ENCODE results near the gene UBL7. TPM values are rescaled to one million over a fixed set of nuclear protein-coding genes. Genes with fewer than 3 reads are reported as not detected.

Gene UBL7
- total RNA-seq, 1 experiment from 2014 or later = 71.9 TPM

DNA sequence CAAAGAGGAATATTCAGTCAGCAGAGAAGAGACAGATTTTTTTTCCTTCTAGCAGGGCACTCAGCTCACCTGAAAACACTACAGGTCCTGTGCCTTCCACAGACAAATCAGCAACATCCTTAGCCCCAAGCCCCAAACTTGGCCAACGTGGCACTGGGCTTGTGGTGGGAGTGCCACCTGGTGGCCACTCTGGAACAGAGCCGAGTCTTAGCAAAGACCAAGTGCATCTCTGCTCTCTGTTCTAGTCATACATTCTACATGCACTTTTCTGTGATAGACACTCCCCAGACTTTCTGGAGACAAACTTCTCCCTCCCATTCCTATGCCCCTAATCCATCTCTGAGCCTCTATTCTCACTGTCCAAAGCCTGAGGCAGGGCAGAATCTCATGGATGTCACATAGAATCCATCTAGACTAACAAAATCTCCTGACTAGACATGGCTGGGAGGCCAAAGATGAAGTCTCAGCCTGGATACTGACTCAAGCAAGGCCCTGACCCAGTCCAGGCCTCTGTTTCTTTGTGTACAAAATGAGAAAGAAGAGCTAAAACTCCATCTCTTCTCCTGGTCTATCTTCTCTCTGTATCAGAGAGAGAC is 22.1 kb downstream of the UBL7 start:
- Histone ChIP-seq H3K27ac (no peak overlapping the region), H3K36me3 (no peaks in the 10 kb centered on the region)

DNA sequence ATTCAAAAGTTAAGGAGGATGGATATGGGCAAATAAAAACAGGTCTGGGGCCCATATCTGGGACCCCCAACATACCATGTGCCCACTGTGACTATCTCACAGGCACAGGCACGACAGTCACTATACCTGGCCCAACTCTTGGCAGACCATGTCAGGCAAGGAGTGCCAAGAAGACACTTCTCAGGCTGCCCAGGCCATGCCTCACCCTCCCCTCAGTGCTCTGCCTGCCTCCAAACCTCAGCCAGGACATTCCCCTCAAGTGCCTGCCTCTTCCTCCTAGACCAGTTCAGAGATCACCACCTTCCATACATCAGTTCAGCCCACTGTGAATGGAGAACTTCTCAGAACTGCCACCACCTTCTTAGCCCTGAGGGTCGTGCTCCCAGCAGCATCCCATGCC is 22.8 kb downstream of the UBL7 start:
- no peak for DNase-seq
- H3K4me1 ChIP-seq = peaks cover 20% of the 10 kb centered on the region
- no peaks in the 10 kb centered on the region for H3K36me3 ChIP-seq
- no peak overlapping the region for H3K27ac ChIP-seq
- H3K4me3 ChIP-seq = no peak overlapping the region
- H3K27me3 ChIP-seq = no peaks in the 10 kb centered on the region
- H3K9me3 ChIP-seq (replicated peaks) = no peaks in the 10 kb centered on the region

More for the DNA sequence above, 22.1 kb downstream of the UBL7 start:
- H3K27me3 ChIP-seq = no peaks in the 10 kb centered on the region
- DNase-seq = peak; percentile 65 to 86
- H3K9me3 ChIP-seq (replicated peaks) = no peaks in the 10 kb centered on the region
- H3K4me3 ChIP-seq = no peak overlapping the region
- peaks cover 27% of the 10 kb centered on the region for H3K4me1 ChIP-seq

DNA sequence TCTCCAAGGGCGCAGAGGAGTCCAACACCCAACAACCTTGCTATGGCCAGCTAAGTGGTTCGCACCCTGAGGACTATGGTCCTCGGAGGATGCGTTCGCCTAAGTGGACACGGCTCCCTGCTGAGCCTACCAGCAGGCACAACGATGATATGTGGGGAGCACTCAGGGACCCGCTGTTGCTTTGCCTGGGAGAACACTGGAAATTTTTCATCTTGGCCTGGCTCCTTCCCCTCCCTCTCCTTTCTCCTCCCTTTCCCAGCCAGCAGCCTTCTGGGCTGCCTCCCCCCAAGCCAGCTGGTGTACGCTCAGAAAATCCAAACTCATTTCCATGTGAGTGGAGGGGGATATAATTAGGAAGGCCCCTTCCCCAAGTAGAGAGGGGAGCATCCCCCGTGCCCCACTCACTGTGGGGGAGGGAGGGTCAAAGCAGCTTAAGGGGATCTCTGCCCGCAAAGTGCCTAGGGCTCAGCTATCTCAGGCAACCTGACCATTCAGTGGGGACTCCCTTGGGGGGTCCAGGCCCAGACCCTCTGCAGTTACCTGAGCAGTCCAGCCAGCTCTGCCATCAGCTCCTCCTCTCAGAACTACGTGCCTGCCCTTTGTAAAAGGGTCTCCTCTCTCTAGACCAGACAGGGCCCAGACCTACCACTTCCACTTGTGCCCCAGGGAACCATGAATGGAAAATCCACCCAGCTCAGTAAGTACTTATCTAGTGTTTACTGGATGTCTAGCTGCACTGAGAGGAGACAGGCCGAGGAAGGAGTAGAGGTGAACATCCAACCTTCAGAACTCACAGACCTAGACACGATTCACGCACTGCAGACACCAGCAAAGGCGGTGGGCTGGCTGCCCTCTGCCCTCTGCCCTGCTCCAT is 26.5 kb downstream of the UBL7 start:
- no peaks in the 10 kb centered on the region for H3K9me3 ChIP-seq (replicated peaks)
- H3K4me1 ChIP-seq = peaks cover 7% of the 10 kb centered on the region
- peak overlapping the region; percentile 86 for H3K4me3 ChIP-seq
- H3K27me3 ChIP-seq = peaks cover 5% of the 10 kb centered on the region; the same call in 1 of the 2 replicates
- no peak for DNase-seq
- H3K27ac ChIP-seq = no peak overlapping the region
- H3K36me3 ChIP-seq = no peaks in the 10 kb centered on the region

DNA sequence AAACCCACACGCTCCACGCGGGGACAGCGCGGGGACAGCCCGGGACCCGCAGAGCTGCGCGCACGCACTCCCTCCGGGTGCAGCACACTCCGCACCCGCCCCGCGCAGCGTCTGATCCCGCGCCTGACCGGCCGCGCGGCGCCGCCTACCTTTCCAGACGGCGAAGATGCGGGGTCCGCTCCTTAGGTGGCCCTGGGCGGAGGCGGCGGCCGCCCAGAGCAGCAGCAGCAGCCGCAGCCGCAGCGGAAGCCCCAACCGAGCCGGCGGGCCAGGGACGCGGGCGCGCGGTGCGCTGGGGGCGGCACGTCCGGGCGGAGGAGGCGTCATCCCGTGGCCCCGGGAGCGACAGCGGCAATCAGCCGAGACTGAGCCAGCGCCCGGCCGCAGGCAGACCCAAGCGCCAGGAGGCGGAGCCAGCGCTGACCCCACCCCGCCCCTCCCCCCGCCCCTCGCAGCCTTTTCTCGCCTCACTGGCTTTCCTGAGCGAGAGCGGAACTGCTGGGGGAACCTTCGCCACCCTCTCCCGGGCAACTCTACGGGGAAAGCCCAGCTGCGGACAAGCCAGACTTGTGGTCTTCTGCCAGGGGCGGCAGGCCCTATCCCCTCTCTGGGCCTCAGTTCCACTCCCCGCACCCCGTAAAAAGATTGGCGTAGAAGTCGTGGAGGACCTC is 27.2 kb downstream of the UBL7 start, which contains the start of gene SEMA7A:
TSS of gene SEMA7A (minus strand) at position 367 of the 671 bp plus-strand sequence. CDS start at position 327, 40 bp downstream.
- no peaks in the 10 kb centered on the region for H3K9me3 ChIP-seq (replicated peaks)
- DNase-seq = peak; percentile 82 to 89
- H3K4me1 ChIP-seq = peaks cover 7% of the 10 kb centered on the region
- no peaks in the 10 kb centered on the region for H3K36me3 ChIP-seq
- no peak within 1 kb of the TSS for H3K27ac ChIP-seq
- H3K4me3 ChIP-seq = peak within 1 kb of the TSS; percentile 86
- peaks cover 5% of the 10 kb centered on the region; the same call in 1 of the 2 replicates for H3K27me3 ChIP-seq

DNA sequence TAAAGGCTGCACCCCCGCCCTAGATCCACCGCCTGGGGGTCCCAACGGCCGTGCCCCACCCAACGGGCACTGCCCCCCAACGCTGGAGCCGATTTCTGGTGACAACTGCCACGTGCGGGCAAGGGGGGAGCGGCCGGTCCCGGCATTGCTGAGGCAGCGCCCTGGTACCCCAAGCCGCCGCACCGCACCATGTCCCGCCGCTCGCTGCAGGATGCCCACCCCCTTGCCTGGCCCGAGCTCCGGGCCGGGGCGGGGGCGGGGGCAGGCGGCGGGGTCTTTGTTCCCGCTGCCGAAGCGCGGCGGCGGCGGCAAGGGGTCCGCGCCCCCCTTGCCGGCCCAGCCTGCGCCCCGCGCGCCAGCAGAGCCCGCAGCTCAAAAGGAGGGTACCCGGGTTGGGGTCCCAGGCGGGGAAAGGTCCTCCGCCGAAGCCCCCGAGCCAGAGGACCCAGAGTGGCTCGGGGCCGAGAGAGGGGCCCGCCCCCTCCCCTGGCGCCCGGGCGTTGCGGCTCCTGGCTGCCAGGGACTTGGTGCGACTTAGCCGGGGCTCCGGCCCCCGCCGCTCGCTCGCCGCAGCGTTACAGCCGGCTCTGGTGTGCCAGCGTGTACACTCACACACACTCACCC is 27.9 kb downstream of the UBL7 start:
- Histone ChIP-seq H3K9me3 (replicated peaks) (no peaks in the 10 kb centered on the region), H3K4me1 (peaks cover 7% of the 10 kb centered on the region), H3K27ac (no peak overlapping the region), H3K27me3 (peaks cover 5% of the 10 kb centered on the region; the same call in 1 of the 2 replicates), H3K36me3 (no peaks in the 10 kb centered on the region), H3K4me3 (peak overlapping the region; percentile 86)
- DNase-seq = no peak

DNA sequence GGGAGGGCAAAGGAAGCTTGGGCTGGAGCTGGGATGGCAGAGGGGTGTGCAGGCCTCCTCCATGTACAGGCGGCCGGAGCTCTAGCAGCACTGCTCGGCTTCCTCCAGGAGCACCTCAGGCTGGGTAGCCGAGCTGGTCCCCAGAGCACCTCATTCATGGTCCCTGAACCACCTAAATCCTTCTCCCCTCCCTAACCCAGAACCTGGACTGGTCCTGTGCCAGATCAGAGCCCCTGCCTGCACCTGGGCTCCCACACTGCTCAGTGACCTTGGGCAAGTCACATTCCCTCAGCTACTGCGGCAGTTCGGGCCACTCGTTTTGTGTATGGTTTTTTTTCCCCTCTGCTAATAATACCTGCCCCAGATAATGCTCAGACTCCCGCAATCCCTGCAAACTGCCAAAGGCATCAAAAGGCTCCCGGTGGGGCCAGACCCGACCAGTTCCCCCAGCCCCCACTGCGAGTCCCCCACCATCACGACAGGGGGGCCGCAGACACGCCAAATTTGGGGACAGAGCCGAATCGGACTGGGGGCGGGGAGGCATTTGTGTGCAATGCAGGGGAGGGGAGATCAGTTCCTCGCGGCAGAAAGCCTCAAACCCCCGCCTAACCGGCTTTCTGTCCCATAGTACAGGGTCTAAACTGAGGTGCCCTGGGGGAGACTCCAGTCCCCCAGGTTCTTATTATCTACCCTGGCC is 28.5 kb downstream of the UBL7 start:
- Histone ChIP-seq H3K36me3 (no peaks in the 10 kb centered on the region), H3K4me3 (peak overlapping the region; percentile 86), H3K9me3 (replicated peaks) (no peaks in the 10 kb centered on the region), H3K27me3 (peaks cover 5% of the 10 kb centered on the region; the same call in 1 of the 2 replicates), H3K4me1 (peaks cover 7% of the 10 kb centered on the region), H3K27ac (no peak overlapping the region)
- DNase-seq = no peak

DNA sequence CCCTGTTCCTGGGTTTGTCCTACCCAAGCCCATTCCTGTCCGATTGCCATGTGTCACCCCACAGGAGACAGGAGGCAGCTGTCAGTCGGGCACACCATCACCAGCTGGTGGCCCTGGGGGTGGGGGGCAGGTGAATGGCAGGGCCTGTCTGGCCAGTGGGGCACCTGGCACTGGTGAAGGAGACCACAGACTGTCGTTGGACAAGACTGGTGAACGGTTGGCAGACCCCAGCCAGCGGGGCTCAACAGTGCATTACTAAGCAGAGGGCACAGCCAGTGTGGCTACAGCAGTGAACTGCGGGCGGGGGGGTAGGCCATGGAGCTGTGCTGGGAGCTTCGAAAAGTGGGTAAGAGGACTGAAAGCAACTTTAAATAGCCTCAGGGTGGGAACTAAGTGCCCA is 29.3 kb downstream of the UBL7 start:
- no peak for DNase-seq
- Histone ChIP-seq H3K27me3 (peaks cover 5% of the 10 kb centered on the region; the same call in 1 of the 2 replicates), H3K36me3 (no peaks in the 10 kb centered on the region), H3K27ac (no peak overlapping the region), H3K9me3 (replicated peaks) (no peaks in the 10 kb centered on the region), H3K4me3 (no peak overlapping the region), H3K4me1 (peaks cover 7% of the 10 kb centered on the region)

DNA sequence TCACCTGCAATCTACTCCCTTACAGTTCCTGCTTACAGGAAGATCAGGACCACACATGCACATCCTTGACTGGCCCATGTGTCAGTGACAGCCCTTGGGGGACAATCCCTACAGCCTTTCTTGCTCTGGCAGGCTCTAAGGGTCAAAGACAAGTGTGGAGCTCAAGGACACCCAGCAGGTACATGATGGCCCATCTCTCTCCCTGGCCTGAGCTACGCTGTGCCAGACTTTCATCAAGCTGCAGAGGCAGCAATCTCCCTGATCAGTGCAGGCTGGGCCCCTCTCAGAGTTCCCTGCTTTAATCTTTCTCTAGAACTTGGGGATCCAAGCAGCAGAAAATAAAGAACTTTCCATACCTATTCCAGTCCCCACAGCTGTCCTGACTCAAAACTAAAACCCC is 29.8 kb downstream of the UBL7 start:
- no peak for DNase-seq
- Histone ChIP-seq H3K9me3 (replicated peaks) (no peaks in the 10 kb centered on the region), H3K4me1 (peaks cover 7% of the 10 kb centered on the region), H3K4me3 (no peak overlapping the region), H3K27me3 (peaks cover 5% of the 10 kb centered on the region; the same call in 1 of the 2 replicates), H3K36me3 (no peaks in the 10 kb centered on the region), H3K27ac (no peak overlapping the region)

DNA sequence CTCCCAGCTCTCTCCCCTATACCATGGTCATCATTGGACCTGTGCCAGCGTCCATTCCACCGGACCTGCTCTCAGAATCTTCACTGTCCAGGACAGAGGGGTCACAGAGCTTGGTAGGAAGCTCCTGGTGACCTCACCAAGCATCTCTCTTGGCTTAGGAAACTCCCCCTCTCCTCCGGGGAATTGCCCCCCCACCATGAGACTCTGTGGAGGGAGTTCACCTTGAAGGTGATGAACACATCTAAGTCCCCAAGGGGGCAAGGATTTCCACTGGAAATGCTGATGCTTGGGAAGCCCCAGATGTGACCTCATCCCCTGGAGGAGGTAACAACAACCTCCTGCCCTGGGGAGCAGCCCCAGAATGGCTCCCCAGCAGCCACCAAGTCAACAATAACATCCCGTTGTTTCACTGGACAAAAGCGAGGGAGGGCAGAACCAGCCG is 30.4 kb downstream of the UBL7 start:
- no peak for DNase-seq
- no peak overlapping the region for H3K4me3 ChIP-seq
- H3K36me3 ChIP-seq = no peaks in the 10 kb centered on the region
- peaks cover 7% of the 10 kb centered on the region for H3K4me1 ChIP-seq
- no peaks in the 10 kb centered on the region for H3K9me3 ChIP-seq (replicated peaks)
- peaks cover 5% of the 10 kb centered on the region; the same call in 1 of the 2 replicates for H3K27me3 ChIP-seq
- H3K27ac ChIP-seq = no peak overlapping the region

DNA sequence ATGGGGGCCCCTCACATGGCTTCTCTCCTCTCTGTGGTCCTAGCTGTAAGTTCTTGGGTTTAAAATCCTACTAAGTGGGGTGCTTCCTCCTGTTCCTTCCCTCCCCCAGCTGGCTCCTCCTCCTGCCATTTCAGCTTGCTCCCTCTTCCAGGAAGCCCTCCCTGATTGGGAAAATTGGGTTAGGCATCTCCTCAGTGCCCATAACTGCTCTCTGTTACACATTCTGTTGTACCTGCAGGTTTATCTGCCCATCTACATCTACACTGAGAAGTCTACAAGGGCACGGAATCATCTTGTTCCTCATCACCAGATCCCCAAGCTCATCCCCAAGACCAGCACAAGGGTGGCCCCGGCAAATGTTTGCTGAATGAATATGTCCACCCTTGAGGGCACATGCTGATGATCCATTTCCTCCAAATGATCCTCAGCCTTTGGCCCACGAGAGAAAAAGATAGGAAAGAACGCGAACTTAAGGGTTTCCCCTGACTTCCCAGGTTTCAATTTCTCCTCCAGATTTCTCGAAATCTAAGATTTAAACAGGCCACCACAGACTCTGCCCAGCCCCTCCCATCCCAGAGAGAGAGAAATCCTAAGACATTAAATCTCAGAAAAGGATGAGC is 31.1 kb downstream of the UBL7 start:
- no peaks in the 10 kb centered on the region for H3K36me3 ChIP-seq
- no peak for DNase-seq
- H3K4me3 ChIP-seq = no peak overlapping the region
- H3K9me3 ChIP-seq (replicated peaks) = no peaks in the 10 kb centered on the region
- peaks cover 5% of the 10 kb centered on the region; the same call in 1 of the 2 replicates for H3K27me3 ChIP-seq
- H3K27ac ChIP-seq = no peak overlapping the region
- H3K4me1 ChIP-seq = peaks cover 7% of the 10 kb centered on the region

DNA sequence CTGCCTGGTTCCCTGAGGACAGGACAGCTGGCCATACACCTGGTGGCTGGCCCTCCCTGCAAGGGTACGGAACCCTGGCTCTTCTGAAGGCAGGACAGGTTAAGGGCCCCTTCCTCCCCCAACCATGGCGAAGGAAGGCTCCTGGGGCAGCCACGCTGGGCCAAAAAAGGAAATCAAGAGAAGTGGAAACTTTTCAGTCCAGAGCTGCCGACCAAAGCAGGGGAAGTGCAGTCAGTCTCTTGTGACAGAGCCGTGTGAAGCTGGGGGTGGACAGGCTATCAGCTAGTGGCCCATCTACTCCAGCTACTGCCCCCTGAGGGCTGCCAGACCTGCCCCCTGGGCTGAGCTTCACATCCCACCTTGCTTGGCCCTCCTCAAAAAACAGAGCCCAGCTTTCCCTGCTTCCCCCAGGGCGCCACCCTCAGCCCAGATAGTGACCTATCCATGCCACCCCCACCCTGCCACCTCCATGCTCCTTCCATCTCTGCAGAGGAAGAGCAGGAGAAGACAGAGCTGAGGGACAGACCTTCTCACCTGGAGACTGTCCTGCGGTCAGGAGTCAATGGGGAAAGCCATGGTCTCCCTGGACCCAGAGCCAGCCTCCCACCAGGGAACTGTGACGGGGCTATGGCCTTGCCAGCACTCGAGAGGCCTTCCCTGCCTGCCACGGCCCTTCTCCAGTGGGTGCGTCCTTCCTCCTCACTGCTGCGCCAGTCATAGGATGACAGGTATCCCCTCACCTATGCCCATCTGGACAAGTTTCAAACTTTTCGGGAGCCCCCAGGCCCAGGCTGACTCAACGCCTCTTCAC is 31.8 kb downstream of the UBL7 start:
- Histone ChIP-seq H3K9me3 (replicated peaks) (no peaks in the 10 kb centered on the region), H3K27ac (no peak overlapping the region), H3K36me3 (no peaks in the 10 kb centered on the region), H3K4me1 (peaks cover 2% of the 10 kb centered on the region), H3K27me3 (peaks cover 5% of the 10 kb centered on the region; the same call in 1 of the 2 replicates), H3K4me3 (no peak overlapping the region)
- no peak for DNase-seq

DNA sequence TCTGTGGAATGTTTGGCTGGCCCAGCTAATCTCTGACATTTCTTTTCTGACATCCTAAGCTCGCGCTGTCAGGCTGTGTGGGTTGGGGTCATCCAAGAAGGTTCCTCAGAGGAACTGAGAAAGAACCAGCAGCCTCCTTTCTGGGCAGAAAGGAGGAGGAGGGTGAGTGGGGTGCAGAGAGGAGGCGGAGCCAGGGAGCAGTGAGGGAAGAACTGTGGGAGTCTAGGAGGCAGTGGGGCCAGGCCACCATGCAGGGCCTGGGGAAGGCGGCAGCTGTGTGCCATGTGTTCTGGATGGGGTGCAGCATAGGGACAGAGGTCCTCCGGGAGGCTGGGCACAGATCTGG is 32.5 kb downstream of the UBL7 start:
- no peak for DNase-seq
- peaks cover 5% of the 10 kb centered on the region; the same call in 1 of the 2 replicates for H3K27me3 ChIP-seq
- H3K9me3 ChIP-seq (replicated peaks) = no peaks in the 10 kb centered on the region
- H3K36me3 ChIP-seq = no peaks in the 10 kb centered on the region
- no peak overlapping the region for H3K4me3 ChIP-seq
- H3K27ac ChIP-seq = no peak overlapping the region
- H3K4me1 ChIP-seq = peaks cover 3% of the 10 kb centered on the region
